Epidermal melanocyte (primary cell): Measurements from ENCODE around the gene CDCA7L.
A peak's percentile ranks its signal among the peaks of the same experiment; 100 is the strongest.
"Not testable (repeated sequence)": the region's sequence is repeated elsewhere in the genome, so short reads cannot be mapped to it uniquely, and the experiment has no call there.

ENCODE experiments used
- DNase-seq: peaks from one replicate; pipeline ENCODE4 v3.0.0; 2011; ENCODE audit warnings: low spot score; ENCODE audit not compliant: insufficient read length

The CDCA7L gene

GRCh38 chr7:21944616-21945453 is 864 bp downstream of the CDCA7L start:
- DNase-seq, result peak; percentile 53

DNA sequence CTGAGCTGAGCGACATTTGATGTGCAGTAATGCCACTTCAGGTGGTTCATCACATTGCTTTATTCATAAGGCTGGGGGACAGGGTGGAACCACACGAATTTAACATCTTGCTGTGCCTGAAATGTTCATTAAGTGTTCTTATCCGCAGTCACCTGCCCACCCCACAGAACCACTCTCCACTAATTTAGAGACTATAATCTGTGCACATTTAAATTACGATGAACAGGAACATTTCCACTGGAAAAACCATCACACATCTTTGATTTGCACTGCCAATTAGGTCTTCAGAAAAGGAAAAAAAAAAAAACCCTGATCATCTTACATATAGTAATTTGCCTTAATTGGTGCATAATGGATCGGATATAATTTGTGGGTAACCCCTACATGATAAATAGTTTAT is 2.3 kb downstream of the CDCA7L start:
- DNase-seq, result no peak

DNA sequence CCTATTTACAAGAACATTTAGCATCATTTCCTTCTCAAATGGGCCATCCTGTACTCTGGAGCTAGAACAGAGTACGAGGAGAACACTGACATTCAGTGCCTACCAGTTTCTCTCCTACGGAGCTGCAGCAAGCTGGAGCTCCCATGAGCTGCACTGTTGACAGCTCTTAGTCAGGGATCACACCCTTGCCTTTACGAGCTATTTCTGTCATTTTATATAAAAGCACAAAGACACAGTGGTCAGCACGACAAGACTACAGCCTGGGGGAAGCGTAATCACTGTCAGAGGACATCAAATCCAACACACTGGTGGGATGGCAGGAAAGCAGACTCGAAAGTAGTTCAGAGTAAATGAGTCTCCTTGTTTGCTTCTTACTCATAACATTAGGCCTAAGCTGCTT is 2.7 kb downstream of the CDCA7L start:
- DNase-seq, result no peak

DNA sequence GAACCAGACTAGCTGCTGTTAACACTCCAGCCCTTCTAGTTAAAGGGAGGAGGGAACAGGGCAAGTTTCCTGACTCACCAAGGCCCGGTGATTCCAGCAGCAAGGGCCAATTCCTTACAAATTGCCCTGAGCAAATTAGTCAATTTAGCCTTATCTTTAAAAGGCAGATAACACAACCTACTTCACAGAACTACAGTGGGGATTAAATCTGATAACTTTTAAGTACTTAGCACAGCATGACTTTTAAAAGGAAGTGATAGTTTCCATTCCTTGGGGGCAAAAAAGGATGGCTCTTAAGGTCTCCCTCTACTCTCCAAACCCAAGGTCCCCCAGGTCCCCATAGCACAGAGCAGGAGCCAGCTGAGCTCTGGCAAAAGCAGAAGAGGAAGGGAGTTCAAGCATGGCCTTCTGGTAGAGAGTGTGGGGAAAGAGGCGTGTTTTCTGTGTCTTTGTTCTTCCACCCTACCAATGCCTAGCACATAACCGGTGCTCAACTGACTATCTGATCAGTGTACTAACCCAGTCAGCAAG is 4.0 kb downstream of the CDCA7L start:
- DNase-seq, result no peak

- no peak for DNase-seq
Measured at GRCh38 chr7:21939858-21940372, 5.8 kb downstream of the CDCA7L start.

GRCh38 chr7:21939136-21939857 is 6.4 kb downstream of the CDCA7L start:
- DNase-seq, result no peak

- no peak for DNase-seq
Measured at GRCh38 chr7:21938463-21938862, 7.2 kb downstream of the CDCA7L start.

GRCh38 chr7:21934808-21935207 is 10.9 kb downstream of the CDCA7L start:
- no peak for DNase-seq

DNA sequence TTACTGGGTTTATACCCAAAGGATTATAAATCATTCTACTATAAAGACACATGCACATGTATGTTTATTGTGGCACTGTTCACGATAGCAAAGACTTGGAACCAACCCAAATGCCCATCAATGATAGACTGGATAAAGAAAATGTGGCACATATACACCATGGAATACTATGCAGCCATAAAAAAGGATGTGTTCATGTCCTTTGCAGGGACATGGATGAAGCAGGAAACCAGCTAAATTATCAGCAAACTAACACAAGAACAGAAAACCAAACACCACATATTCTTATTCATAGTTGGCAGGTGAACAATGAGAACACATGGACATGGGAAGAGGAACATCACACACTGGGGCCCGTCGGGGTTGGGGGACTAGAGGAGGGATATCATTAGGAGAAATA is 12.4 kb downstream of the CDCA7L start:
- not testable (repeated sequence) for DNase-seq

DNA sequence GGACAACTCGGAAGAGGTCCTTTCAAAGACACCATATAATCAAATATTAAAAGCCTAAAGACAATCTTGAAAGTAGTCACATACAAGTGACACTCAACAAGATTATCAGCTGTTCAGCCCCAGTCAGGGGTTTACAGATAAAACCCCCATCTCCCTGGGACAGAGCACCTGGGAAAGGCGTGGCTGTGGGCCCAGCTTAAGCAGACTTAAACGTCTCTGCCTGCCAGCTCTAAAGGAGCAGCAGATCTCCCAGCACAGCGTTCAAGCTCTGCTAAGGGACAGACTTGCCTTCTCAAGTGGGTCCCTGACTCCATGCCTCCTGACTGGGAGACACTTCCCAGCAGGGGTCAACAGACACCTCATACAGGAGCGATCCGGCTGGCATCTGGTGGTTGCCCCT is 18.0 kb downstream of the CDCA7L start:
- no peak for DNase-seq

DNA sequence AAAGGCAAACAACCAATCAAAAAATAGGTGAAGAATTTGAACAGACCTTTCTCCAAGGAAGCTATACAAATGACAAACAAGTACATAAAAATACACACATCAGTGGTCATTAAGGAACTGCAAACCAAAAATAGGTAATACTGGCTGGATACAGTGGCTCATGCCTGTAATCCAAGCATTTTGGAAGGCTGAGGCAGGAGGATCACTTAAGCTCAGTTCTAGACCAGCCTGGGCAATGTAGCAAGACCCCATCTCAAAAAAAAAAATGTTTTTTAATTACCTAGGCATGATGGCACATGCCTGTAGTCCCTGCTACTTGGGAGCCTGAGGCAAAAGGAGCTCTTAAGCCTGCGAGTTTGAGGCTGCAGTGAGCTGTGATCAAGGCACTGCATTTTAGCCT is 19.3 kb downstream of the CDCA7L start:
- no peak for DNase-seq

- DNase-seq, result no peak
Measured at GRCh38 chr7:21923658-21924057, 22.0 kb downstream of the CDCA7L start.

DNA sequence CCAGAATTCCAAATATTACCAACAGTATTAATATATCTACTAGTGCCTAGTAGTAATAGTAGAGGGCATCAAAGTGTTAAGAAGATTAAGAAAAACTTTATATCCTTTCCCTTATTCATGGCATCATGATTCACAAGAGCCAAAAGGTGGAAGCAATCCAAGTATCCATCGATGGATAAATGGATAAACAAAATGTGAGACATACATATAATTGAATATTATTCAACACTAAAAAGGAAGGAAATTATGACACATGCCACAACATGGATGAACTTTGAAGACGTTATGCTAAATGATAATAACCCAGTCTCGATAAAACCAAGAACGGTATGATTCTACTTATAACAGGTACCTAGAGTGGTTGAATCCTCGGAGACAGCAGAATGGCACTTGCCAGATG is 23.1 kb downstream of the CDCA7L start:
- no peak for DNase-seq

DNA sequence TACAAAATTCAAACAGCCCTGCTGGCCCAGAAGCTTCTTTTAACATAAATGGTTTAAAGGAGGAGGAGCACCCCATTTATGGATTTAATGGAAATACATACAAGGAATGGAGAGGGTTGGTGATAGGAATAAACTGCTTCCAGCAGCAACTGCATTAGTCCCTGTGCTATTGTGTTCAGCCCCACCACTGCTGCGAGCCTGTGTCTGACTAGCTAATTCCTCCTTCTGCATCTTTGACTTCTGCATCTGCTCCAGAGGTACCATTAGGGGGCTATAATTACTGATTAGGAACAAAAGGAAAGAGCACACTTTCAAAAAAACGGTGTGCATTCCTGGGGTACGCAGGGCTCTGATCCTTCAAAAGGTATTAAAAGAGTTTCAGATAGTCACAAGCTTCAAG is 24.8 kb downstream of the CDCA7L start:
- DNase-seq, result no peak

DNA sequence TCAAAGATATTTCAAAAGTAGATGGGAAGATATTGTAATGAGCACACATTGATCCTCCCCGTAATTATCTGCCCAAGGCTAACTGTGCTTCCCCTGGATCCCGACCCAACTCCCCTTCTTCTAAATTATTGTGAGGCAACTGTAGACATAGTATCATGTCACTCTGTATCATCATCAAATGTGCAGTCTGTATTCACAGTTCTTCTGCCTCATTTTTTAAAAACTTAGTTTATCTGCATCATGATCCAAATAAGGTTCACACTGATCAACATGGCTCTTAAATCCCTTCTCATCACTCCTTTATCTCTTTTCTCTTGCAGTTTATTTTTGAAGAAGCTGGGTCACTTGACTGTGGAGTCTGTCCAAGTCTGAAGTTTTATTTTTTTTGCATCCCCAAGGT is 27.5 kb downstream of the CDCA7L start:
- no peak for DNase-seq

DNA sequence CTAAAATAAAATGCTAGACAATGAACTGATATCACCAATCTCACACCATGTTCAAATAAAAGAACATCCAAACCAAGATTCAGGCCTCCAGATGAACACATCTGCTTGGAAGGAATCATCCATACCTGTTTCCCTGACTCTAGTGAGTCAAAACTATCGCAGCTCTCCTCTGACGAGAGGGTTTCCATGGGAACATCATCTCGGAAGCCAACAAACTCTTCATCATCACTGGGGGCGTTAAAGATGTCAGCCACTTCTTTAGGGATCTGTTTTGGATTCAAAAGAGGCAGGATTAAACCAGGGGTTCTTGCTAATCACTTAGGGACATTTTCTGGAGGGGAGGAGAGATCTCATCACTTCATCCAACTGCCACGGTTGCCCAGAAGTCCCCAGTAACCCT is 29.1 kb downstream of the CDCA7L start:
- DNase-seq, result no peak

- DNase-seq, result no peak
Measured at GRCh38 chr7:21916176-21916575, 29.5 kb downstream of the CDCA7L start.

GRCh38 chr7:21915140-21915539 is 30.6 kb downstream of the CDCA7L start:
- no peak for DNase-seq

GRCh38 chr7:21914671-21915070 is 31.0 kb downstream of the CDCA7L start:
- DNase-seq, result no peak

GRCh38 chr7:21912931-21913780 is 32.5 kb downstream of the CDCA7L start:
- DNase-seq, result no peak

DNA sequence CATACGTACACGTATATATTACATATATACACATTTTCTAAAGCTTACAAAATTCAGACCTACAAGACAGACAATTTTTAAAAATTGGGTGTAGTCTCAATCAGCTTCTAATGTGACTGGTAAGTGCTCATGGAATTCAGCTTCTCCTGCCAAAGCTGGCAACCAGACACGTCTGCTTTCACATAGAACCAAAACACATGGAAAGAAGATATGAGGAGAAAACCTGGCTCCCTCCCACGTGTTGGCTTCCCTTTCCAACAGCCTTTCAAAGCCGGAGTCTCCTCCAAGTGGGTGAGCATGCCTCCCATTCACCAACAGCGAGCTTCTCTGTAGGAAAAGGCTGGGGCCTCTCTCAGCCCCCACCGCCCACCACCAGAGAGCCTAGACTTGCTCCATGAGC is 33.4 kb downstream of the CDCA7L start:
- DNase-seq, result peak; percentile 17
